8988T (cell line): ENCODE results near the gene TUSC1.
A peak's percentile ranks its signal among the peaks of the same experiment; 100 is the strongest.
"Not testable (repeated sequence)": the region's sequence is repeated elsewhere in the genome, so short reads cannot be mapped to it uniquely, and the experiment has no call there.

Experiments
- DNase-seq: peaks from one replicate; pipeline ENCODE4 v3.0.0; 2011

Gene TUSC1

GRCh38 chr9:25678147-25678666 lies at the start of gene TUSC1:
TSS of gene TUSC1 (minus strand) at chr9:25678444. CDS start at chr9:25678312, 132 bp downstream.
- DNase-seq = peak; percentile 25

- DNase-seq = no peak
These were observed 48.7 kb upstream of the TUSC1 start for GRCh38 chr9:25726871-25727410.

GRCh38 chr9:25724424-25724823 lies 46.2 kb upstream of the TUSC1 start:
- DNase-seq = no peak

GRCh38 chr9:25716220-25716872 lies 38.1 kb upstream of the TUSC1 start:
- no peak for DNase-seq

GRCh38 chr9:25709941-25710340 lies 31.7 kb upstream of the TUSC1 start:
- DNase-seq = no peak

DNA sequence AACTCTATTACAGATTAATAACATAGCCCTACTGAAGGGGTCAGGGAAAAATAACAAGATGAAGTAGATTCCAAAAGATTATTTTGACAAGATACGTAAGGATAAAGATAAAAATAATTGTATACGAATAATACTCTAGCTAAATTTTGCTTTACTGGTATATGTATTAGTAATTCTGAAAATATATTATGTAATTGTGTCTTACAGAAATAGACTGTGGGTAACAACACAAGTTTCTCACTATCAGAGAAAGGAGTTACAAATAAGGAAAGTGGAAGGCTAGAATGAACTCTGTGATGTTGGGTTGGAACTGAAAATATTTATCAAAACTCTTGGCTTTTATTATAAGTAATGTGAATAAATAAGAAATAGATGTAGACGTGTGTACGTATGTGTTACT lies 26.6 kb upstream of the TUSC1 start:
- no peak for DNase-seq

- DNase-seq = no peak
These were observed 25.6 kb upstream of the TUSC1 start for GRCh38 chr9:25703701-25704357.

- no peak for DNase-seq
These were observed 24.3 kb upstream of the TUSC1 start for GRCh38 chr9:25702536-25702935.

- not testable (repeated sequence) for DNase-seq
These were observed 22.7 kb upstream of the TUSC1 start for GRCh38 chr9:25700899-25701298.

DNA sequence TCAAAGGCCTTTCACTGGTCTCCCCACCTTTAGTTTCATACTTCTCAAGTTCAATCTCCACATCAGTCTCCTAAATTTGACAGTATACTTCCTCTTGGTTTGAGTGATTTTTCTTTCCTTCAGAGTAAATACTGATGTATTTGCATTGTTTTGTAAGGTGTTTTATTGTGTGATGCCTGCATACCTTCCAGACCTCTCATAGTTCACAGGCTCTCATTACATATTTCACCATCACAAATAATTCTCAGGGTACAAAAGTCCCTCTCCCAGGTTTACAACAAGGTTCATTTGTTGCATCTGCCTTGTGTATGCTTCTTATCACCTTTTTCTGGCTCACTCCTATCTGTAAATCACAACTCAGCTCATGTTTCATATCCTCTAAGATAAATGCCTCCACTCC lies 22.2 kb upstream of the TUSC1 start:
- DNase-seq = no peak

DNA sequence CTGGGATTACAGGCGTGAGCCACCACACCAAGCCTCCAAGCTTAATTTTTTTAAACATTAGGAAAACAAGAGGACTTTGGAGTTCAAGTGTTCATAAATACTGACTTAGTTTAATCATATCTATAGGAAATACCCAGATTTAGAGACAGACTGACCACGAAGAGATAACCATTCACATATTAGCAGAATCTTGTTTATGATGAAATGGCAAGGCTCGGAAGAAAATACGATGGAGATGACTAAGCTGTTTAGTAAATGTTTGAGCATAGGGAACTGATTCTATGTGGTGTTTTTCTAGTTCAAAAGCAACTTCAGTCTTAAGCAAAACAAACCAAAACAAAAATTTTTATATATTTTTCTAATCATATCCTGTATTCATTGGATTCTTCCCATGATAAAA lies 13.5 kb upstream of the TUSC1 start:
- no peak for DNase-seq

DNA sequence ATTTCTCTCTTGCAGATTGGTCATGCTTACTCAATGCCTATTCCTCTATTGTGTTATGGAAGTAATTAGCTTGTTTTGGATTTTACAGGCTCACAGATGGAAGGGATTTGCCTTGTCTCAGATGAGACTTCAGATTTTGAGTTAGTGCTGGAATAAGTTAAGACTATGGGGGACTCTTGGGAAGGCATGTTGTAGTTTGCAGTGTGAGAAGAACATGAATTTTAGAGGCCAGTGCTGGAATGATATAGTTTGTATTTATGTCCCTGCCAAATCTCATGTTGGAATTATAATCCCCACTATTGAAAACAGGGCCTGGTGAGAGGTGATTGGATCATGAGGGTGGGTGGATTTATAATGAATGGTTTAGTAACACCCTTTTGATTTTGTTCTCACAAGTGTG lies 6.1 kb upstream of the TUSC1 start:
- no peak for DNase-seq

DNA sequence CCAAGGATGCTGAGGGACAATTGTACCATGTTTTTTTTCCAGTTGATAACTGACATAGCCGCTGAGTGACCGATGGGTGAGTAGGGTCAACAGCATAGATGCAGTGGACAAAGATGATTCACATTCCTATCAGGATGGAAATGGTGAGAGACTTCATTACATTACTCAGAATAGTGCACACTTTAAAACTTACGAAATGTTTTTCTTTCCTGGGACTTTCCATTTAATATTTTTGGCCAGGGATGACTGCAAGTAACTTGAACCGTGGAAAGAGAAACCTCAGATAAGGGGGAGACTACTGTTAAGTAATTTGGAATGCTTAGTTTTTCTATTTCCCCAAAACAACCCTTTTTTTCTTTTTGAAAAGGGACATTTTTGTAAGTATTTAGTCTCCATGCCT lies 3.0 kb upstream of the TUSC1 start:
- no peak for DNase-seq

GRCh38 chr9:25678846-25679360 lies 659 bp upstream of the TUSC1 start:
- DNase-seq = no peak

DNA sequence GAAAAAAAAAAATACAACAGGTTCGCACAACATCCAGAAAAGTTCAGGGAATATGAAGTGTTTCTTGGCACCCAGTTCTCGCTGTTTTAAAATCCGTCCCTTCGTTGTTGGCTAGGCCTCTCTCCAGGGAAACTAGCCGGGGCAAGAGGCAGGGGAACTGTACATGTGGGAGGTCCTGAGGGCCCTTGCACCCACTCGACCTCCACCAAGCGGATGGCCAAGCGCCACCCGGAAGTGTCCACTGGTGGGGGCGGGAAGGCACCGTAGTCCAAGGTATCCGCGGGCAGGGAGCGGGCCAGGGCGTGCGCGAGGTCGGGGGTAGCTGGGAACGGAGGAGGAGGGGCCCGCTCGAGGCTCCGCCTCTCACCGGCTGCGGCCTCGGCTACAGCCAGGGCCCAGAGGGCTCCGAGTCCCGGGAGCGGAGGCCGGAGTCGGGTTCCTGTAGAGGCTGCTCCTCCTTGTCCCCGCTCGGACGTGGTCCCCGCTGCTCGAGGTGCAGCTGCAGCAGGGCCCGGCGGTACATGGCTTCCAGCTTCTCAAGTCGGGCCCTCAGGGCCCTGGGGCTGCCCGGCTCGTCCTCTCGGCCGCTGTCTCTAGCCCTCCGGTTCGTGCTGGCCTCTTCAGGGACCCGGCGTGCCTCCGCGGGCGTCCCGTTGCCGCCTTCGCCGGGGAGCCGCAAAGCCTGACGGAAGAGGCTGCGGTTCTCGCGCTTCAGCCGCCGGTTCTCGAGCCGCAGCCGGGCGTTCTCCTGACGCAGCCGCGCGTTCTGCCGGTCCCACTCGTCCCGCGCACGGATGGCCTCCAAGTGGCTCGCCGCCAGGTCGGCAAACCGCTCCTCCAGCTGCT lies 720 bp downstream of the TUSC1 start:
- peak; percentile 45 for DNase-seq

GRCh38 chr9:25675858-25676257 lies 2.4 kb downstream of the TUSC1 start:
- DNase-seq = not testable (repeated sequence)

- DNase-seq = no peak
These were observed 19.7 kb downstream of the TUSC1 start for GRCh38 chr9:25658571-25658970.

- no peak for DNase-seq
These were observed 23.8 kb downstream of the TUSC1 start for GRCh38 chr9:25654417-25654816.

GRCh38 chr9:25648116-25648515 lies 30.1 kb downstream of the TUSC1 start:
- no peak for DNase-seq

DNA sequence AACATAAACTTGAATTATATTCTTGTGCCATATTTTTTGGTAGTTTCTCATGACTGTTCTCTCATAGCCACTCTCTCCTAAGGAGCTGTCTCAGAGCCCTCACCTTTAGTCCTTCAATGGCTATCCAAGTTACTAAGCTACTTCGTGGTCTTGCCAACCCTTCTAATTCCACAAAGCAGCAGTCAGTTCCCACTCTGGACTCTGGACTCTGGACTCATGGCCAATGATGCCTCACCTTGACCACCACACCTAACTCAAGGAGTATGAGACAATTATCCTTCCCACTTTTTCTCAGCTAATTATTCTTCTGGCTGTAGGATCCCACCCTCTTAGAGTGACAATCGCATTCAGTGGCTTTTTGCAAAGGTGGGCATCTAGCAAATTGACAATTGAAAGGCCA lies 42.2 kb downstream of the TUSC1 start:
- DNase-seq = no peak

GRCh38 chr9:25629231-25629630 lies 49.0 kb downstream of the TUSC1 start:
- no peak for DNase-seq
